ENCODE measurements around the gene ABTB2.

DNA sequence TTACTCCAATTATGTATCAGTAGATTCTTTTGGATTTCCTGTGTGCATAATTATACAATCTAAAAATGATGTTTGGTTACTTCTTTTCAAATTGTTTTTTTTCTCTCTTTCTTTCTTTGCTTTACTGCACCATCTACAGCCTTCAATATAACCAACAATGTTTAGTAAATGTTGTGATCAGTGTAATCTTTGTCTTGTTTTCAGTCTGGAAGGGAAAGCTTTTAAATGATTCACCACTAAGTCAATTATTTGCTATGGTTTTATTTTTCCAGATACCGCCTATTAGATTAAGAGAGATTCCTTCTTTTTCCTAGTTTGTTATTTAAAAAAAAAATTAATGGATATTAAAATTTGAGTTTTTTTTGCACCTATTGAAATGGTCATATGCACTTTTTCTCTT is 29.8 kb upstream of the ABTB2 start:
- TF ChIP-seq, protein P1, sequence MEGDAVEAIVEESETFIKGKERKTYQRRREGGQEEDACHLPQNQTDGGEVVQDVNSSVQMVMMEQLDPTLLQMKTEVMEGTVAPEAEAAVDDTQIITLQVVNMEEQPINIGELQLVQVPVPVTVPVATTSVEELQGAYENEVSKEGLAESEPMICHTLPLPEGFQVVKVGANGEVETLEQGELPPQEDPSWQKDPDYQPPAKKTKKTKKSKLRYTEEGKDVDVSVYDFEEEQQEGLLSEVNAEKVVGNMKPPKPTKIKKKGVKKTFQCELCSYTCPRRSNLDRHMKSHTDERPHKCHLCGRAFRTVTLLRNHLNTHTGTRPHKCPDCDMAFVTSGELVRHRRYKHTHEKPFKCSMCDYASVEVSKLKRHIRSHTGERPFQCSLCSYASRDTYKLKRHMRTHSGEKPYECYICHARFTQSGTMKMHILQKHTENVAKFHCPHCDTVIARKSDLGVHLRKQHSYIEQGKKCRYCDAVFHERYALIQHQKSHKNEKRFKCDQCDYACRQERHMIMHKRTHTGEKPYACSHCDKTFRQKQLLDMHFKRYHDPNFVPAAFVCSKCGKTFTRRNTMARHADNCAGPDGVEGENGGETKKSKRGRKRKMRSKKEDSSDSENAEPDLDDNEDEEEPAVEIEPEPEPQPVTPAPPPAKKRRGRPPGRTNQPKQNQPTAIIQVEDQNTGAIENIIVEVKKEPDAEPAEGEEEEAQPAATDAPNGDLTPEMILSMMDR (IDR thresholded peaks at IDR 0.05; ENCODE audit: poor library complexity, severe bottlenecking): no peak
- TF ChIP-seq RAD21 (conservative IDR thresholded peaks at IDR 0.05) (no peak), TAF1 (IDR thresholded peaks at IDR 0.05; ENCODE audit: low read depth) (no peak), SMC3 (conservative IDR thresholded peaks at IDR 0.05; ENCODE audit: poor library complexity) (no peak)

All from neural cell (in vitro differentiated cells).